K562 (cell line): ENCODE results near the gene GRK3. TPM values are rescaled to one million over a fixed set of nuclear protein-coding genes. Genes with fewer than 3 reads are reported as not detected.
A peak's percentile ranks its signal among the peaks of the same experiment; 100 is the strongest.

Experiments
- ATAC-seq: fragments of 200-7000 bp; cut with Tn5 transposase; 3 replicates; pipeline ENCODE4 v1.9.1; 2020; ENCODE audit warnings: moderate library complexity
- BruUV-seq: library from RNA; stranded (reverse); fragments of 400-500 nt; replicated peaks from 2 replicates; lab custom pipeline; 2021; lab: Mats Ljungman, UMichigan
- CTCF ChIA-PET: fragments of 300-600 bp; formaldehyde crosslinking; extraction: SDS; loops from one replicate; lab custom pipeline; 2021; ENCODE audit warnings: low intra/inter-chr PET ratio; lab: Yijun Ruan, JAX
- POLR2A ChIA-PET: fragments of 300-600, 350-650 bp; sonication (Branson Sonifier 250); formaldehyde crosslinking; extraction: SDS; loops from one replicate; lab custom pipeline; 2021; ENCODE audit warnings: antibody characterized with exemption, inconsistent platforms; lab: Yijun Ruan, JAX
- DNase-seq, 4 experiments: peaks; one replicate each; pipeline versions ENCODE4 v3.0.0 to v3.0.0-alpha.2; 2011 to 2018; ENCODE audit warnings: low spot score in 3 of 4, mixed read lengths in 3 of 4; ENCODE audit errors: extremely low read depth in 1 of 4
- FAIRE-seq: peaks from 2 replicates; lab custom pipeline; 2011; peaks lifted over from hg19 to GRCh38; lab: Jason Lieb, UNC
- H2AFZ ChIP-seq: 2 replicates; pipeline ENCODE4 v1.6.0; 2011; ENCODE audit warnings: low read depth, low read length, control low read depth, inconsistent platforms
- H3K27ac ChIP-seq: fragments of 200-600 bp; 3 replicates; pipeline ENCODE4 v1.8.0; 2011; ENCODE audit warnings: low read depth, mild to moderate bottlenecking, control low read depth, inconsistent platforms, low read length, moderate library complexity, mixed read lengths; ENCODE audit errors: extremely low read depth
- H3K27me3 ChIP-seq, 2 experiments: fragments of 300-600 bp in 1 of 2; 2 replicates in 1 of 2; 3 replicates in 1 of 2; pipeline versions ENCODE4 v1.6.0 to v1.8.0; 2011; ENCODE audit warnings: inconsistent platforms in 2 of 2, low read length in 2 of 2, mild to moderate bottlenecking in 1 of 2, mixed read lengths in 1 of 2, moderate library complexity in 1 of 2; ENCODE audit not compliant: control insufficient read depth in 2 of 2, insufficient read depth in 2 of 2
- H3K36me3 ChIP-seq: fragments of 300-600 bp; 3 replicates; pipeline ENCODE4 v1.8.0; 2011; ENCODE audit warnings: mild to moderate bottlenecking, low read length, inconsistent platforms; ENCODE audit not compliant: control insufficient read depth, insufficient read depth
- H3K4me1 ChIP-seq, 2 experiments: fragments of 200-600 bp in 1 of 2; replicated peaks in 1 of 2; 2 replicates in 1 of 2; 3 replicates in 1 of 2; pipeline versions ENCODE4 v1.5.1 to v1.8.0; 2011; ENCODE audit warnings: inconsistent platforms in 2 of 2, low read length in 2 of 2, mild to moderate bottlenecking in 1 of 2, mixed read lengths in 1 of 2, moderate library complexity in 1 of 2; ENCODE audit not compliant: control insufficient read depth in 2 of 2, insufficient read depth in 2 of 2
- H3K4me2 ChIP-seq: 2 replicates; pipeline ENCODE4 v1.6.1; 2011; ENCODE audit warnings: low read length, control low read depth, inconsistent platforms, mixed read lengths; ENCODE audit not compliant: insufficient read depth
- H3K4me3 ChIP-seq: fragments of 200-600 bp; sonication (generic), shearing (Covaris generic); 2 replicates; pipeline ENCODE4 v1.5.1; 2016; ENCODE audit warnings: control low read depth, inconsistent platforms
- H3K79me2 ChIP-seq: fragments of 200-600 bp; 3 replicates; pipeline ENCODE4 v1.8.0; 2011; ENCODE audit warnings: low read length, inconsistent platforms; ENCODE audit not compliant: control insufficient read depth, insufficient read depth
- H3K9ac ChIP-seq, 2 experiments: 2 replicates each; pipeline versions ENCODE4 v1.6.0 to v1.6.1; 2011; ENCODE audit warnings: low read depth in 2 of 2, low read length in 2 of 2, control low read depth in 1 of 2, inconsistent platforms in 1 of 2, mild to moderate bottlenecking in 1 of 2, mixed read lengths in 1 of 2; ENCODE audit not compliant: insufficient read depth in 1 of 2
- H3K9me1 ChIP-seq: one replicate; pipeline ENCODE4 v1.6.0; 2011; ENCODE audit warnings: inconsistent platforms, mild to moderate bottlenecking, low read length, moderate library complexity; ENCODE audit not compliant: control insufficient read depth, insufficient read depth
- H3K9me3 ChIP-seq: replicated peaks from 2 replicates; pipeline ENCODE4 v1.5.1; 2011; ENCODE audit warnings: low read depth, low read length, inconsistent platforms; ENCODE audit not compliant: control insufficient read depth, insufficient read depth
- H4K20me1 ChIP-seq: replicated peaks from 2 replicates; pipeline ENCODE4 v1.6.1; 2011; ENCODE audit warnings: low read length, inconsistent platforms, mixed read lengths; ENCODE audit not compliant: control insufficient read depth, insufficient read depth
- ATF1 ChIP-seq, 2 experiments: fragments of 450-650 bp in 1 of 2; IDR thresholded peaks; 2 replicates each; pipeline ENCODE4 v1.6.1; 2016; ENCODE audit warnings: missing compliant biosample characterization in 1 of 2, missing genetic modification characterization in 1 of 2
- ATF7 ChIP-seq: fragments of 450-650 bp; IDR thresholded peaks from 2 replicates; pipeline ENCODE4 v1.7.1; 2014; ENCODE audit warnings: mild to moderate bottlenecking, moderate library complexity
- CBFA2T3 ChIP-seq: fragments of 450-650 bp; IDR thresholded peaks from 2 replicates; pipeline ENCODE4 v1.6.1; 2017
- JUND ChIP-seq, 2 experiments: IDR thresholded peaks; 2 replicates in 1 of 2; 3 replicates in 1 of 2; pipeline ENCODE4 v1.6.1; 2011; ENCODE audit warnings: borderline replicate concordance in 2 of 2, low read depth in 2 of 2, low read length in 2 of 2, improper control_type of control experiment in 1 of 2, missing biosample characterization in 1 of 2, missing genetic modification characterization in 1 of 2, missing genetic modification reagents in 1 of 2
- NCOA4 ChIP-seq: fragments of 450-650 bp; IDR thresholded peaks from 2 replicates; pipeline ENCODE4 v1.6.1; 2018; ENCODE audit warnings: mild to moderate bottlenecking; ENCODE audit not compliant: partially characterized antibody
- POU5F1 ChIP-seq: fragments of 150-350 bp; IDR thresholded peaks from 2 replicates; pipeline ENCODE4 v1.6.1; 2014; ENCODE audit warnings: borderline replicate concordance, low read length, low read depth, mild to moderate bottlenecking; ENCODE audit not compliant: partially characterized antibody
- WGBS: fragments of 100-300 bp; shearing (Covaris generic); methylation state at CpG from one replicate; pipeline ENCODE4 v1.1.6; 2016; ENCODE audit warnings: low coverage, mixed read lengths; ENCODE audit not compliant: insufficient coverage; ENCODE audit errors: missing lambda C conversion rate; 5-methylcytosine and 5-hydroxymethylcytosine counted together
- in situ Hi-C: fragments of 300-500 bp; cut with MboI; formaldehyde crosslinking; loops from 4 replicates; pipeline ENCODE4 v1.15.0; 2018; ENCODE audit warnings: inconsistent platforms, mixed read lengths
- intact Hi-C: fragments of 100-400 bp; cut with micrococcal nuclease; formaldehyde crosslinking; loops from 2 replicates; pipeline ENCODE4 v1.14.2; 2022
- polyA plus RNA-seq, 8 experiments: library from polyadenylated mRNA; depleted of rRNA in 4 of 8; stranded (reverse) in 5 of 8; unstranded in 3 of 8; fragments of >200 nt; fragmentation: Nextera tagmentation in 2 of 8; fragmentation: Illumina TruSeq in 1 of 8; extraction: Ambion mirVana in 2 of 8; extraction: Trizol in 1 of 8; gene quantifications; 2 replicates each; pipeline versions ENCODE4 v1.2.1 to v1.2.3, GENCODE V29; 2011 to 2014; ENCODE audit warnings: inconsistent platforms in 1 of 8, missing spikeins in 1 of 8
- total RNA-seq, 7 experiments: library from RNA; depleted of rRNA in 6 of 7; stranded (reverse); fragments of >200 nt in 6 of 7; fragmentation: Illumina TruSeq in 2 of 7; extraction: Trizol in 2 of 7; gene quantifications; 2 replicates each; pipeline versions ENCODE4 v1.2.1 to v1.2.3, GENCODE V29; 2011 to 2021; ENCODE audit warnings: low replicate concordance in 1 of 7
- TF ChIP-seq, protein P1 (sequence below), 2 experiments: fragments of 450-650 bp in 1 of 2; sonication (generic) in 1 of 2; formaldehyde crosslinking in 1 of 2; IDR thresholded peaks in 1 of 2; conservative IDR thresholded peaks in 1 of 2; 2 replicates each; pipeline versions ENCODE4 v1.6.1 to v1.8.1; 2016 to 2023; ENCODE audit warnings: mild to moderate bottlenecking in 2 of 2, moderate library complexity in 2 of 2, inconsistent platforms in 1 of 2, missing genetic modification reagents in 1 of 2
- TF ChIP-seq, protein P2 (sequence below): fragments of 250-450 bp; sonication (Bioruptor Pico); IDR thresholded peaks from 2 replicates; pipeline ENCODE4 v1.4.0; 2020

Gene GRK3
- total and polyA plus RNA-seq, 9 of the 15 experiments (the other 6 are each of a cell fraction or from before 2014, with no cell fraction given), result 1.4 to 7.6 (median 3.6) TPM

DNA sequence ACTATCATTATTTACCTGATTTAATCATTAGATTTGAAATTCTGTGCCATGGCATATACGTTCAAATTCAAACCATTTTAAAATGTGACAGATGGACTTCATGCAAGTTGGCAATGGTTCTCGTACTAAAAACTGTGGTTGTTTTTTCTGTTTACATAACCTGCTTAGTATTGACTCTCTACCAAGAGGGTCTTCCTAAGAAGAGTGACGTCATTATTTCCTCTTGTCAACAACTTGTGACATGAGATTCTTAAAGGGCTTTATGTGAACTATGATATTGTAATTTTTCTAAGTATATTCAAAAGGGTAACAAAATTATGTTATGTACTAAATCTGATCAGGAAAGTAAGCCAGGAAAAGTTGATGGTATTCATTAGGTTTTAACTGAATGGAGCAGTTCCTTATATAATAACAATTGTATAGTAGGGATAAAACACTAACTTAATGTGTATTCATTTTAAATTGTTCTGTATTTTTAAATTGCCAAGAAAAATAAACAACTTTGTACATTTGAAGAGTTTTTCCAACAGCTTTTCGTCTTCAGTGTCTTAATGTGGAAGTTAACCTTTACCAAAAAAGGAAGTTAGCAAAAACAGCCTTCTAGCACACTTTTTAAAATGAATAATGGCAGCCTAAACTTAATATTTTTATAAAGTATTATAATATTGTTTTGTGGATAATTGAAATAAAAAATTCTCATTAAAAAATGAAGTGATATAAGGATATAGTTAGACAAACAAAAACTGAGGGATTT is 87.0 kb downstream of the GRK3 start:
- Histone ChIP-seq H3K4me2 (no peak overlapping the region), H4K20me1 (no peaks in the 10 kb centered on the region), H3K4me3 (no peak overlapping the region), H2AFZ (no peak overlapping the region), H3K4me1 (no peaks in the 10 kb centered on the region), H3K9me3 (no peaks in the 10 kb centered on the region), H3K36me3 (no peaks in the 10 kb centered on the region), H3K9ac (no peak overlapping the region), H3K27ac (peak overlapping the region; percentile 7; the same call in 1 of the 3 replicates), H3K9me1 (no peaks in the 10 kb centered on the region), H3K79me2 (no peaks in the 10 kb centered on the region), H3K27me3 (no peaks in the 10 kb centered on the region)
- intact Hi-C loops (no loop called here), in situ Hi-C loops (no loop called here)
- ChIA-PET CTCF (no interaction called here), POLR2A (no interaction called here)
- FAIRE-seq (no peak), DNase-seq (no peak), ATAC-seq (no peak)
- no TSS peak for BruUV-seq
- WGBS, result 41% methylated on average over 4 of the region's 4 CpGs
- no peak for TF ChIP-seq POU5F1
- peak; percentile 86 for TF ChIP-seq ATF7
- TF ChIP-seq, protein P1, sequence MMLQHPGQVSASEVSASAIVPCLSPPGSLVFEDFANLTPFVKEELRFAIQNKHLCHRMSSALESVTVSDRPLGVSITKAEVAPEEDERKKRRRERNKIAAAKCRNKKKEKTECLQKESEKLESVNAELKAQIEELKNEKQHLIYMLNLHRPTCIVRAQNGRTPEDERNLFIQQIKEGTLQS (IDR thresholded peaks at IDR 0.05), result peak; percentile 72
- TF ChIP-seq, protein P1 (CRISPR knock-in tag; conservative IDR thresholded peaks at IDR 0.05), result no peak
- TF ChIP-seq ATF1 (CRISPR knock-in tag; IDR thresholded peaks at IDR 0.05), result no peak
- TF ChIP-seq ATF1 (tag; IDR thresholded peaks at IDR 0.05), result 0 out of 2 replicates have a peak, but pooled peaks have one; percentile 27
- TF ChIP-seq CBFA2T3, result no peak
- TF ChIP-seq, protein P2, sequence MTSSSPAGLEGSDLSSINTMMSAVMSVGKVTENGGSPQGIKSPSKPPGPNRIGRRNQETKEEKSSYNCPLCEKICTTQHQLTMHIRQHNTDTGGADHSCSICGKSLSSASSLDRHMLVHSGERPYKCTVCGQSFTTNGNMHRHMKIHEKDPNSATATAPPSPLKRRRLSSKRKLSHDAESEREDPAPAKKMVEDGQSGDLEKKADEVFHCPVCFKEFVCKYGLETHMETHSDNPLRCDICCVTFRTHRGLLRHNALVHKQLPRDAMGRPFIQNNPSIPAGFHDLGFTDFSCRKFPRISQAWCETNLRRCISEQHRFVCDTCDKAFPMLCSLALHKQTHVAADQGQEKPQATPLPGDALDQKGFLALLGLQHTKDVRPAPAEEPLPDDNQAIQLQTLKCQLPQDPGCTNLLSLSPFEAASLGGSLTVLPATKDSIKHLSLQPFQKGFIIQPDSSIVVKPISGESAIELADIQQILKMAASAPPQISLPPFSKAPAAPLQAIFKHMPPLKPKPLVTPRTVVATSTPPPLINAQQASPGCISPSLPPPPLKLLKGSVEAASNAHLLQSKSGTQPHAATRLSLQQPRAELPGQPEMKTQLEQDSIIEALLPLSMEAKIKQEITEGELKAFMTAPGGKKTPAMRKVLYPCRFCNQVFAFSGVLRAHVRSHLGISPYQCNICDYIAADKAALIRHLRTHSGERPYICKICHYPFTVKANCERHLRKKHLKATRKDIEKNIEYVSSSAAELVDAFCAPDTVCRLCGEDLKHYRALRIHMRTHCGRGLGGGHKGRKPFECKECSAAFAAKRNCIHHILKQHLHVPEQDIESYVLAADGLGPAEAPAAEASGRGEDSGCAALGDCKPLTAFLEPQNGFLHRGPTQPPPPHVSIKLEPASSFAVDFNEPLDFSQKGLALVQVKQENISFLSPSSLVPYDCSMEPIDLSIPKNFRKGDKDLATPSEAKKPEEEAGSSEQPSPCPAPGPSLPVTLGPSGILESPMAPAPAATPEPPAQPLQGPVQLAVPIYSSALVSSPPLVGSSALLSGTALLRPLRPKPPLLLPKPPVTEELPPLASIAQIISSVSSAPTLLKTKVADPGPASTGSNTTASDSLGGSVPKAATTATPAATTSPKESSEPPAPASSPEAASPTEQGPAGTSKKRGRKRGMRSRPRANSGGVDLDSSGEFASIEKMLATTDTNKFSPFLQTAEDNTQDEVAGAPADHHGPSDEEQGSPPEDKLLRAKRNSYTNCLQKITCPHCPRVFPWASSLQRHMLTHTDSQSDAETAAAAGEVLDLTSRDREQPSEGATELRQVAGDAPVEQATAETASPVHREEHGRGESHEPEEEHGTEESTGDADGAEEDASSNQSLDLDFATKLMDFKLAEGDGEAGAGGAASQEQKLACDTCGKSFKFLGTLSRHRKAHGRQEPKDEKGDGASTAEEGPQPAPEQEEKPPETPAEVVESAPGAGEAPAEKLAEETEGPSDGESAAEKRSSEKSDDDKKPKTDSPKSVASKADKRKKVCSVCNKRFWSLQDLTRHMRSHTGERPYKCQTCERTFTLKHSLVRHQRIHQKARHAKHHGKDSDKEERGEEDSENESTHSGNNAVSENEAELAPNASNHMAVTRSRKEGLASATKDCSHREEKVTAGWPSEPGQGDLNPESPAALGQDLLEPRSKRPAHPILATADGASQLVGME (CRISPR knock-in tag), result no peak
- TF ChIP-seq JUND (IDR thresholded peaks at IDR 0.05; ENCODE audit: borderline replicate concordance, low read depth, low read length), result peak; percentile 48
- TF ChIP-seq JUND (tag; IDR thresholded peaks at IDR 0.05; ENCODE audit: borderline replicate concordance, low read depth, low read length), result peak; percentile 50; the same call in 1 of the 3 replicates
- TF ChIP-seq NCOA4, result no peak
